Kasumi-1 (cell line): ENCODE data around the gene MIOS.
"Not testable (repeated sequence)": the region's sequence is repeated elsewhere in the genome, so short reads cannot be mapped to it uniquely, and the experiment has no call there.

Experiments
- DNase-seq, 2 experiments: peaks; one replicate each; lab custom pipeline; 2025; lab: John Stamatoyannopoulos, UW

MIOS gene

DNA sequence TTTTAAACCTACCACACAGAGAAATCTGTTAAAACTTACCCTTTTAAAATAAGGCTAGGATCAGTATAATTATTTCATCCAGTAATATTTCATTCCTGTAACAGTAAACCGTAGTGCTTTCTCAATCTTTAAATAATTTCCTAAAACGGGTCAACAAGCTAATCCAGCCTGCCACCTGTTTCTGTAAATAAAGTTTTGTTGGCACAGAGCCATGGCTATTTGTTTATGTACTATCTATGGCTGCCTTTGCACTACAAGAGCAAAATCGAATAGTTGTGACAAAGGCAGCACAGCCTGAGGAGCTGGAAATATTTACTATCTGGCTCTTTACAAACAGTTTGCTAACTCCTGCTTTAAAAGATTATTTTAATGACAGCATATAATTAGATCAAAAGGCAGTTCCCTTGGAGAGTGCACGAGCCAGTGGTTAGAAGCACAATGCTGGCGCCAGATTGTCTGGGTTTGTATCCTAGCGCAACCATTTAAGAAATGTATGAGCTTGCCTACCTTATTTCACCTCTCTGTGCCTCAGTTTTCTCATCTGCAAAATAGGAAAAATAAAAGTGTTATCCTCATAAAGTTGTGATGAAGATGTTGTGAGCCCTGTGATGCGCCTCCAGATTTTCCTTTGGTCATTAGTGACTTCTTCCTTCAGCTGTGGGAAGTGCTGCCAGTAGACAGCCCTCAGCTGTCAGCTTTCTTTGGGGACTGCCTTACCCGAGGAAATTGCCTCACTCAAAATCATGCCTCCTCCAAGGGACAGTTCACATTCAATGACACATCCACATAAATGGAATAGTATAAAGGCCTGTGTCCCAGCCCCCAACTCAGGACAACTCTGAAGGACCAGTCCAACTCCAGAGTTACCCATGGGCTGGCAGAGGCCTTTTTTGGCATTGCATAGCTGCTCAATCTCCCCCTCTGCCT lies 11.8 kb upstream of the MIOS start:
- DNase-seq: no peak

DNA sequence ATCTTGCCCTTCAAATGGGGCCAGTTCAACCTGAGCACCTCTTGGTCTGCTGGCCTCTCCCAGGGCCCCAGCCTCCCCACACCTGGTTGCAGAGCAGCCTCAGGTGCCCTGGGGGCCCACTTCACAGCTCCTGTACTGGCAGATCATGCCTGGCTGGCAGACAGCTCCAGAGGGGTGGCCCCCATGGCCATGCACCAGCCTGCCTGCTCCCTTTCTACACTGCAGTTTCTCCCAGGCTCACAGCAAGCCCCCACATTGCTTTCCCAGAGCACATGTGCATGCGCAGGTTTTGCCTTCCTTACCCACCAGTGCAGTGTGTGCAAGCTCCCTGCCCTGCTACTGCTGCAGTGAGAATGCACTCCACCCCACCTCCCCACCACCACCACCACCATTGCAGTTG lies 9.8 kb upstream of the MIOS start:
- no peak for DNase-seq

DNA sequence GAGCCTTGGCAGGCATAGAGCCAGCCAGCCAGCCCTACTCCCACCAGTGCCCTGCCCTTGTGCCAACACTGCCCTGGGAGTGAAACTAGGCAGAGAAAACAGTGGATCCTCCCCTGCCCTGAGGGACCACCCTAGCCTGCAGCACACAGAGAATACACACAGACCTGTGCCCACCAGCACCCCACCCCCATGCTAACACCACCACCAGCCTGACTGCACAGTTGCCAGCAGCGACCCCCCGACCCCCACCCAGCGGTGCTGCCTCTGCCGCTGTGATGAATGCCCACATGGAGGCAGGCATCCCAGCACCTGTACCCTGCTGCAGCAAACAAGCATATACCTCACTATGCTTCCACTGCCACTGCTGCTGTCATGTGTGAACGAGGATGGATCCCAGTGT lies 9.4 kb upstream of the MIOS start:
- DNase-seq: no peak

DNA sequence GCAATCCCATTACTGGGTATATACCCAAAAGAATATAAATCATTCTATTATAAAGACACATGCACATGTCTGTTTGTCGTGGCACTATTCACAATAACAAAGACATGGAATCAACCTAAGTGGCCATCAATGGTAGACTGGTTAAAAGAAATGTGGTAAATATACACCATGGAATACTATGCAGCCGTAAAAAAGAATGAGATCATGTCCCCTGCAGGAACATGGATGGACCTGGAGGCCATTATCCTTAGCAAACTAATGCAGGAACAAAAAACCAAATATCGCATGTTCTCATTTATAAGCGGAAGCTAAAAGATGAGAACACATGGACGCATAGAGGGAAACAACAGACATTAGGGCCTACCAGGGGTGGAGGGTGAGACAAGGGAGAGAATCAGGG lies 5.1 kb upstream of the MIOS start:
- DNase-seq: not testable (repeated sequence)

DNA sequence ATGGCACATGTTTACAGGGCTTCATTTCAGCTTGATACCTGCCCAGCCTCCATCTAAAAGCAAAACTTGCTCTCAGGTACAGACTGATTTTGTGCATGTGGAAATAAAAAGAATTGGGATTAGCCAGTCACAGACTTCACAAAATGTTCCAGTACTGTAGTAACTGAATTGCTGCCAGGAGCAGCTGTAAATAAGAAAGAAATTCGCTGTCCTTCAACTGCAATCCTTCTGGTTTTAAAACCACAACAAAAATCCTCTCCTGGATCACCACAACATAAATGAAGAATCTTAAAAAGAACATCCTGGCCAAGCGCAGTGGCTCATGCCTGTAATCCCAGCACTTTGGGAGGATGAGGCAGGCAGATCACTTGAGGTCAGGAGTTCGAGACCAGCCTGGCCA lies 3.9 kb upstream of the MIOS start:
- DNase-seq: no peak

DNA sequence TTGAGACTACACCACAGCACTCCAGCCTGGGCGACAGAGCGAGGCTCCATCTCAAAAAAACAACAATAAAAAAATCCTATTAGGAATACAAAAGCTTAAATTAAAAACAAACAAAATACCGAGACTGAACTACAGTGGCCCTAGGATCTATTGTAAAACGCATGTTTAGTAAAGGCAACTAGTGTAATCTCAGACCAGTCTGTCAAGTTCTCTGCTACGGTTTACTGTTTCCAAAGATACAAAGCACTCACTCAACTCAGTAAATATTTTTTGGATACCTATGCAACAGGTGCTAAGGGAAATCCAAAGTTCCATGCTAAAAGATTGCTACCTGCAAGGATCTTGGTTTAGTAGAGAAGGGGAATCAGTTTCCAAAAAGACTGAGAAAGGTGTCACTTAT lies 3.4 kb upstream of the MIOS start:
- DNase-seq: no peak

DNA sequence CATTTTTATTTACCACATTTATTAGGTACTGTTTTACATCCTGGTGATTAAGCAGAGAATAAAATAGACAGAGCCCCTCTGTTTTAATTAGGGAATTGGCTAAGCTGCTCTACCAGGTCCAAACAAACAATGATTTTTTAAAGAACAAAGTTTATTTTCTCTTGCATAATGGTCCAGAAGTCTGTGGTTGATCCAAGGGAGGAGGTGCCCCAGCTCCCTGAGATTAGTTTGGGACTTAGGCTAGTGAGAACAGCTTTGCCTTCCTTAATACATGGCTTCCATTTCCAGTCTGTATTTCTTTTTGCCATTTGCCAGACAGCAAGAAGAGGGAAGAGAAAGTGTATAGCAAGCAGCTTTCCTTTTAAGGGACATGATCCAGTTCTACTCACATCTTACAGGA lies 2.9 kb upstream of the MIOS start:
- DNase-seq: no peak

DNA sequence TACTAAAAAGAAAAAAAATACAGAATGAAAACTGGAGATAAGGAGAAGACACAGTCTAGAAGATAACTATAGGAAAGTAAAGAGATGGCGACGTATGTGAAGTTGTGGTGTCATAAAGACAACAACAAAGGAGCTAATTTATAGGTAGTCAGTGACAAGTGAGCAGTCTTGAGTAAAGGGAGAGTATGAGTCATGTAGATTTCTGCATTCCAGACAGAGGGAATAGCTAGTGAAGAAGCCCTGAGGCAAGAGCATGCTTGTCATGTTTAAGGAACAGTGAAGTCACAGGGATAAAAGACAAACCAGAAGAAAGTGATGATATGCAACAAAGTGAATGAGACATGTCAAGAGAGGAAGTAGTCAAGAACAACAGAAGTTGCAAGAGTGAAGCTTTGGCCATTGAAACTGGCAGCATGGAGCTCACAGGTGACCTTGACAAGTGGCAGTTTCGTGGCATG lies 2.3 kb upstream of the MIOS start:
- no peak for DNase-seq

DNA sequence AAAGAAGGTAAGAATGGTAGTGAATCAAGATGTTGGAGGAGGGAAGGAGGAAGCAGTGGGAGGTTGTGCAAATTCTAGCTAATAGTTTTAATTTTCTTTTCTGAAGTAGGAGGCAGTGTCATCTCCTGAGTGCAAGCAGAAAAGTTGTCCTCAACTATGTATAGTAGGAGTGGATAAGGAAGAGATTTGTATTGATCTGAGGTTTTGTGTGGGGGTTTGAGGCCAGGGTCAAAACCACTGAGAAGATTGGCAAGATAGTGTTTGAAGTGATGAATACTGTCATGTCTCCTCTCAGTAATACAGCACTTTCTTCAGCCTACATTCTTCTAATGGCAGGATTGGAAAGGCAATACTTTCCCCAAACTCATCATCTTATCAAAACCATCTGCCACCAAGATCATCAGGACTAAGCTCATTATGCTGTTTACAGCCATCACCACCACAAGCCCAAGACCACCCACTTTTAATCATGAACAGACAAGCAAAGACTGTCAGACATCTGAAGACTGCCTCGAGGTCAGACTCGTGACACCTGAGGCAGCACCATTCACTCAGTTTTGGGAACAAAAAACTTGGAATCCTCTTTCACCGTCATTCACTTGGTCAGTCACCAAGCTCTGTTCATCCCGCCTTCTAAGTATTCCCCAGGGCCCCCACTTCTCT lies 1.5 kb upstream of the MIOS start:
- DNase-seq: no peak

DNA sequence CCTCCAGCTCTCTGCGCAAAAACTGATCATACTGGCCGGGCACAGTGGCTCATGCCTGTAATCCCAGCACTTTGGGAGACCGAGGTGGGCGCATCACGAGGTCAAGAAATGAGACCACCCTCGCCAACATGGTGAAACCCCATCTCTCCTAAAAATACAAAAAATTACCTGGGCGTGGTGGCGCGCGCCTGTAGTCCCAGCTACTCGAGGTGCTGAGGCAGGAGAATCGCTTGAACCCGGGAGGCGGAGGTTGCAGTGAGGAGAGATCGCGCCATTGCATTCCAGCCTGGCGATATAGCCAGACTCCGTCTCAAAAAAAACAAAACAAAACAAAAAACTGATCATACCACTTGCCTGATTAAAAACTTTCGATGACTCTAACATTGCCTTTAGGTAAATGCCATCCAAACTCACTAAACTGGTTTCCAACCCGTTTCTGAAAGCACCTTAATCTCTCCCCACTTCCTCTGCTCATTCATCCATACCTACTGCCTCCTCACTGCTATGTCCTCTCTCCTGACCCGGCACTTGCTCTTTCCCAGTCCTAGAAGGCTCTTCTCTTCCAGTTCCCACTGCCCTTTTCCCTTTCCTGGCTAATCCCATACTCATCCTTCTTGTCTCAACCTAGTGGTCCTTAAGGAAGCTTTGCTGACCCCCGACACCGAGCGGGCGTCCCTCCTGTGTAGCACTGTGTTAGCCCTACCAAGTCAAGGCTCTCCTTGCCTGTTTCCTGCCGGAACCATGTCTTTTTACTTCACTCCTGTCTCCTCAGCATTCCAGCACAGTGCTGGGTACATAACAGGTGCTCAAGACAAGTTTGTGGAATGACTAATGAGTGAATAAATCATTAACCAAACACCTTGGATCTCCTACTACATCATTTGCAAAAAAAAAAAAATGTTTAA lies 686 bp upstream of the MIOS start:
- DNase-seq: no peak

DNA sequence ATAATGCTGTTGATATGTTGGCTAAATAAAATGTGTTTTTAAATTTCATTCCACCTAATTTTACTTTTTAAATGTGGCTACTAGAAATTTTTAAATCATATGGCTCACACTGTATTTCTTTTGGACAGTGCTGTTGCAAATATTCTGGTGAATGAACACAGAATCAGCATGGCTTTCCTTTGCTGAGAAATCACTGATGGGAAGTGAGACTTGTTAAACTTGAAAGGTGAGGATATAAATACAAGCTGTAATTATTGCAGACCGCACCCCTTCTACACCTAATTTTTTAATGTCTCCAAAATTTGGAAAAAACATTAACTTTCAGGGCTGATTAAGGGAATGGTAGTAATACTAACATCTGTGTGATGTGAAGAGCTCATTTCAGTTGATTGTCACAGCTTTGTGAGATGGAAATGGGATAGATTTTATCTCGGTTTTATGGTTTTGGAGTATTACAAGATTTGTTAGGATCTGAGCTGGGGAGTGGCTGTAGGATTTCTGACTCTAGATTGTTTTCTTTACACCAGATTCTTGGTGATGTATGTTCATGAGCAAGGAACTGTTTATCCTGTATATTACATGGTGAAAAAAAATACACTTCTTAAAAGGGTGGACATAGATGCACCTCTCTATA lies 1.3 kb downstream of the MIOS start:
- DNase-seq: no peak

DNA sequence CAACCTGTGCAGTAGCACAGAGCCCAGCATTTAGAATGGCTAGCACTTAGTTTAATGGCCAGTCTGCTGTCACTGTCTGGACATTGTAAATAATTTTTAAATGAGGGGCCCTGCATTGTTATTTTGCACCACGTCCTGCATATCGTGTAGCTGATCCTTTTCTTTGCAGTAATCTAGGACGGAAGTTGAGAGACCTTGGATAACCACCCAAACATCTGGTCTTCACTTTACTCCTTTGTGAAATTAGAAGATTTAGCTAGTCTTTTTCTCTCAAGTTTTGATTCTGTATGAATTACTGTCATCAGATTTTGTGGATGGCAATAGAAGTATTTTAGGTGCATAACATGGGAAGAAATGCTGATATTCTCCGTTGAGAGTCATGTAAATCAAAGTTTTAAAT lies 1.9 kb downstream of the MIOS start:
- DNase-seq: no peak

DNA sequence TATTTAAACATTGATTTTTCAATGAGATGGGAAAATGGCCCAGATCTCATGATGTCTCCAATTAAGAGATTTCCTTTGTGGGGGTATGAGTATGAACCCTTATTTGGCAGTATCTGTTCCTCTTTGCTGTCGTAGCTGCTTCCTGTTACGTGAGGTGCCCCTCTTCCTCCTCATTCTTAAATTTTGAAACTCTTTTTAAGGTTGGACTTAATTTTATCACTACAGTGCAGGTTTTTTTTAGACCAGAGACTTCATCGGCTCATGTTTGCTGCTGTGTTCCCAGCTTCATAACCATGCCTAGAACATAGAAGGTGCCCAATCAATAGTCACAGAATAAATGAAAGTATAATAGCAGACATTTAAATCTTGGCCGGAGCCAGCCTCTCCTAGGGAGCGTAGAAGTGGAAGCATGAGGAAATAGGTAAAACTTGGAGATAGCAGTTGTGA lies 2.4 kb downstream of the MIOS start:
- peak; percentile 10 for DNase-seq

DNA sequence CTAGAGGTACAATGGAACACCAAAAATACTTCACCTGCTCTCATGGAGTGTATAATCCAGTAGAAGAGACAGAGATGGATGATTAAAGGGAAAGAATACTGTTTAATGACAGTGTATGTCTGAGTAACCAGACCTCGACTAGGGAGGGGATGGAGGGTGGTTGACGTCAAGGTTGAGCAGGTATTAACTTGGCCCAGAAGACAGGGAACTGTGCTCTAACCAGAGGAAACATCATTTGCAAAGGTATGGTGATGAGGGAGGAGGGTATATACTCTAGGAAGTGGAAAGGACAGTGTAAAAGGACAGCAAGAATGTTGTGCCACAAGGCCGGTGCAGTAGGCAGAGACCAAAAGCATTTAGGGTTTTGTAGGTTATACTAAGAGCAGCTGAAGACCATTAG lies 2.9 kb downstream of the MIOS start:
- no peak for DNase-seq

DNA sequence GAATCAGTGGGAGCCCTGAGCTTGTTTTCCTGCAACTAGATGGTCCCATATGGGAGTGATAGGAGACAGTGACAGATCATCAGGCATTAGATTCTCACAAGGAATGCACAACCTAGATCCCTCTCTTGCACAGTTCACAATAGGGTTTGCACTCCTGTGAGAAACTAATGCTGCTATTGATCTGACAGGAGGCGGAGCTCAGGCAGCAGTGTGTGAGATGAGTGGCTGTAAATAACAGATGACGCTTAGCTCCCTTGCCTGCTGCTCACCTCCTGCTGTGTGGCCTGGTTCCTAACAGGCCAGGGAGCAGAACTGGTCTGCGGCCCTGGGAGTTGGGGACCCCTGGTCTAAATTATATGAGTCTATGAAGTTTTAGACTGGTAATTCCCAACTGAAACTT lies 3.9 kb downstream of the MIOS start:
- DNase-seq: no peak

DNA sequence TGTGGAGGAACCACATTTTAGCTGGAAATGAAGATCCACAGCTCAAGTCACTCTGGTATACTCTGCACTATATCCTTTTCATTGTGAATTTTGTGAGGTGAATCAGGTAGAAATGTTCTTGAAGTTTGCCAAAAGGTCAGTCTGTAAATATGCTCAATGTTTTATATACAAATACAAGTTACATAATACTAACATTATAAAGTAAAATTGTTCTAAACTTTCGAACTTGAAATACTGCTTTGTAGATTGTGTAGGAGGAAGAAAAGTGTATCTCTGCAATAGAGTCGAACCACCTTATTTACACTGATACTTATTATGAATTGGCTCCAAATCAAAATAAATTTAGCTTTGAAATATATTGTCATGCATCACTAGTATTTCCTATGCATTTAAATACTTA lies 7.0 kb downstream of the MIOS start:
- no peak for DNase-seq

DNA sequence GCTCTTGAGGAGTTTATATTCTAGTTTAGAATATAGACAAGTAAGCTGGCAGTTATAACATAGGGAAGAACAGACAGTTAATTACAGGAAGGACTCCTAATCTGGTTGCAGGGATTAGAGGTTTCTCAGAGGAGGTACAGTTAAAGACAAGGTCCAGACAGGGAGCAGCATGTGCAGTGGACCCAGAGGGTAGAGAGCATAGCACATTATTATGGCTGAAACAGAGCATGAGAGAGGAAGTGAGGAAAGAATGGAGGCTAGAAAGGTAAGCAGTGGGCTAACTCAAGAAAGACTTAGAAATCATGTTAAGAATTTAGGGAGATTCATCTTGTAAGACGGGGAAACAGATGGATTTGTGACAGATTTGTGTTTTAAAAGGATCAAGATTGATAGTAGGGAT lies 9.7 kb downstream of the MIOS start:
- DNase-seq: no peak

DNA sequence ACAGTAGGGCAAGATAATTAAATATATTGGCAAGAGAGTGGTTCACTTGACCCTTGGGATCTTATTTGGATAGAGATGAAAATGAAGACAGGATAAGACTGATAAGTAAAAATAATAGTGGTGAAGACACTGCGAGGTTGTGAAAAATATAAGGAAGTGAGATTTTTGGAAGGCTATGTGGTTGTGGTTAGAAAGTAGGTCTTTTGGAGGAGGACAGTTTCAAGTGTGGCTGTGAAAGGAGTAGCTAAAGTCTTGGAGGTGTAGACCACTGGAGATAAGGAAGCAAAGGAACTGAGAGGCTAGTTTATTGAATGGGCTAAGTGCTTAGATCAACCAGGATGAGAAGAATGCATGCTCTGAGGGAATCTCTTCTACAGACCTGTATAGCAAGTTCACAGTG lies 11.2 kb downstream of the MIOS start:
- DNase-seq: peak; percentile 38 to 61

DNA sequence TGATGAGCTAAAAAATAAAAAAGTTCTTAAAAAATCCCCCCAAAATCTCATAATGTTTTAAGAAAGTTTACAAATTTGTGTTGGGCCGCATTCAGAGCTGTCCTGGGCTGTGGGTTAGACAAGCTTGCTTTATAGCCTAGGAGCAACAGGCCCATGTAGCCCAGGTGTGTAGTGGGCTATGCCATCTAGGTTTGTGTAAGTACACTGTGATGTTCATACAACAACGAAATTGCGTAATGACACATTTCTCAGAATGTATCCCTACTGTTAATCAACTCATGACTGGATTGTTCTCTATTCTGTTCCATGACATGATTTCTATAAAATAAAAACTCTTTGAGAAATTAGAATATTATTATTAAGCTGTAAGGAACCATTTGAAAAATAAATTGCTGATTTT lies 13.0 kb downstream of the MIOS start:
- DNase-seq: no peak

DNA sequence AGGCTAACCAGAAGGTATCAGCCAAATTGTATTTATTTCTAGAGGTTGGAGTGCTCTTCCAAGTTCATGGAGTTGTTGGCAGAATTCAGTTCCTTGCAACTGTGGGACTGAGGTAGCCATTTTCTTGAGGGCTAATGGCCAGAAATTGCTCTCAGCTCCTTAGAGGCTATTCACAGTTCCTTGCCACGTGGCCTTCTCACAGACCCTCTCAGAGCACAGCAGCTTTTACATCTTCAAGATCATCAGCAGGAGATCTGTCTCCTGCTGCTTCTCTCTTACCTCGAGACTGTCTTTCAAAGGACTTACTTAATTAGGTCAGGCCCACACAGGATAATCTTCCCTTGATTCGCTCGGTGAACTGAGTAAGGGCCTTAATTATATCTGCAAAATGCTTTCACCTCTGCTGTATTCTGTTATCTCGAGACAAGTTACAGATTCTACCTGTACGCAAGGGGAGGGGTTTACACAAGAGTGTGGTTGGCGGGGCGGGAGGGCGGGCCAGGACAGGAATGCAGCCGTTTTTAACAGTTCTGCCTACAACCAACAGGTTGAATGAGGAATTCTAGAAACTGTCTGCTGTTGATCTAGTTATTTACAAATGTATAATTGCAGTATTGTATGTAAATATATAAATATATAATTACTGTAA lies 15.0 kb downstream of the MIOS start:
- DNase-seq: no peak

DNA sequence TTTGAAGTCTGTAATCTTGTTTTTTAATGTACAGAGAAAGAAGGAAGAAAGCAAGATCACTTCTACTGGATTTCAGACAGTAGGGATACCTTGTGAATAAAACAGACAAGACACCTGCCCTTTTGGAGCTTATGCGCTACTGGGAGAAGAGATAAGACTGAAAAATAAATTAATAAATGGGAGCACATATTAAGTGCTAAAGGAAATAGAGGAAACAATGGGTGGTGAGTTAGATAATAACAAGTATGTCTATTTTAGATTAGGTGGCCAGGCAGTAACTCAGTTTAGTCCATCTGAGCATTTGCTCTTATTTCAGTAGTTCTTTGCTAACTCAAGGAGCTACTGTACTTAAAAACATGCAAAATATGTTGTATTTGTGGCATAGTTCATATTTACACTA lies 15.9 kb downstream of the MIOS start:
- DNase-seq: no peak
